A549 (cell line): ENCODE results near the gene ALDH1A2. TPM values are rescaled to one million over a fixed set of nuclear protein-coding genes. Genes with fewer than 3 reads are reported as not detected.
"Not testable (repeated sequence)": the region's sequence is repeated elsewhere in the genome, so short reads cannot be mapped to it uniquely, and the experiment has no call there.

ENCODE experiments used
- ATAC-seq, 2 experiments: fragments of 200-7000 bp in 1 of 2; fragments of >200 bp in 1 of 2; cut with Nextera tagmentation in 1 of 2; cut with Tn5 transposase in 1 of 2; 3 replicates each; pipeline versions ENCODE4 v1.8.0 to v1.9.1; 2018 to 2020; ENCODE audit warnings: mild to moderate bottlenecking in 1 of 2, moderate library complexity in 1 of 2
- CTCF ChIA-PET: fragments of 300-600 bp; sonication (Branson Sonifier 250); formaldehyde crosslinking; extraction: SDS; loops from one replicate; lab custom pipeline; 2021; ENCODE audit warnings: antibody characterized with exemption, inconsistent platforms; lab: Yijun Ruan, JAX
- POLR2A ChIA-PET: fragments of 350-600 bp; formaldehyde crosslinking; extraction: SDS; loops from one replicate; lab custom pipeline; 2021; ENCODE audit warnings: antibody characterized with exemption, inconsistent platforms; lab: Yijun Ruan, JAX
- DNase-seq, 2 experiments: peaks; one replicate each; pipeline versions ENCODE4 v3.0.0 to v3.0.0-alpha.2; 2011 to 2016; ENCODE audit warnings: low read depth in 1 of 2, low spot score in 1 of 2
- FAIRE-seq: peaks from 2 replicates; lab custom pipeline; 2011; peaks lifted over from hg19 to GRCh38; lab: Jason Lieb, UNC
- H3K27ac ChIP-seq, 2 experiments: fragments of >200 bp; sonication (Bioruptor Twin); formaldehyde crosslinking; 3 replicates each; pipeline ENCODE4 v1.5.1; 2016 to 2017
- H3K4me1 ChIP-seq: fragments of >200 bp; sonication (Bioruptor Twin); formaldehyde crosslinking; 3 replicates; pipeline ENCODE4 v1.6.1; 2016
- H3K4me2 ChIP-seq: fragments of >200 bp; sonication (Bioruptor Twin); formaldehyde crosslinking; 3 replicates; pipeline ENCODE4 v1.6.1; 2016
- H3K4me3 ChIP-seq: fragments of >200 bp; sonication (Bioruptor Twin); formaldehyde crosslinking; 3 replicates; pipeline ENCODE4 v1.5.1; 2016
- H3K9me3 ChIP-seq: fragments of >200 bp; sonication (Bioruptor Twin); formaldehyde crosslinking; 3 replicates; pipeline ENCODE4 v1.6.1; 2016
- ATOH8 ChIP-seq: fragments of 250-450 bp; sonication (Bioruptor Pico); IDR thresholded peaks from 2 replicates; pipeline ENCODE4 v1.5.0; 2020; ENCODE audit warnings: low read depth, mild to moderate bottlenecking, moderate library complexity
- BHLHE40 ChIP-seq: IDR thresholded peaks from 2 replicates; pipeline ENCODE4 v1.6.1; 2012; ENCODE audit warnings: low read depth, low read length, inconsistent platforms
- CTCF ChIP-seq: fragments of >200 bp; sonication (Bioruptor Twin); formaldehyde crosslinking; IDR thresholded peaks from 3 replicates; pipeline ENCODE4 v1.5.1; 2016
- E2F6 ChIP-seq: IDR thresholded peaks from 2 replicates; pipeline ENCODE4 v1.6.1; 2012; ENCODE audit warnings: low read depth, borderline replicate concordance
- EHMT2 ChIP-seq: fragments of 200-600 bp; sonication (generic); IDR thresholded peaks from 2 replicates; pipeline ENCODE4 v1.6.1; 2016; ENCODE audit warnings: antibody characterized with exemption, low read depth, mild to moderate bottlenecking, moderate library complexity
- ELK1 ChIP-seq: fragments of 150-350 bp; IDR thresholded peaks from 2 replicates; pipeline ENCODE4 v1.6.1; 2014; ENCODE audit warnings: low read depth, mild to moderate bottlenecking, low read length
- FOSL2 ChIP-seq, 2 experiments: fragments of 450-650 bp in 1 of 2; fragments of >200 bp in 1 of 2; sonication (Bioruptor Twin) in 1 of 2; formaldehyde crosslinking; IDR thresholded peaks; 2 replicates each; pipeline versions ENCODE4 v1.5.0 to v1.6.1; 2016 to 2020; ENCODE audit warnings: mild to moderate bottlenecking in 1 of 2, moderate library complexity in 1 of 2
- HDAC2 ChIP-seq: fragments of 200-600 bp; sonication (generic); IDR thresholded peaks from 2 replicates; pipeline ENCODE4 v1.6.1; 2016
- HMGXB4 ChIP-seq: fragments of 250-450 bp; sonication (Bioruptor Pico); IDR thresholded peaks from 2 replicates; pipeline ENCODE4 v1.5.0; 2021; ENCODE audit warnings: mild to moderate bottlenecking, moderate library complexity, borderline replicate concordance
- HOXB5 ChIP-seq: fragments of 250-450 bp; sonication (Bioruptor Pico); IDR thresholded peaks from 2 replicates; pipeline ENCODE4 v1.5.0; 2020; ENCODE audit warnings: mild to moderate bottlenecking, moderate library complexity
- JUNB ChIP-seq: fragments of >200 bp; sonication (Bioruptor Twin); formaldehyde crosslinking; IDR thresholded peaks from 2 replicates; pipeline ENCODE4 v1.6.1; 2016
- KDM1A ChIP-seq: fragments of 200-600 bp; sonication (generic); IDR thresholded peaks from 2 replicates; pipeline ENCODE4 v1.6.1; 2016; ENCODE audit warnings: low read depth, mild to moderate bottlenecking
- KDM5A ChIP-seq: fragments of 200-600 bp; sonication (generic); IDR thresholded peaks from 2 replicates; pipeline ENCODE4 v1.6.1; 2016; ENCODE audit warnings: antibody characterized with exemption, mild to moderate bottlenecking
- MAFK ChIP-seq: fragments of 450-650 bp; IDR thresholded peaks from 2 replicates; pipeline ENCODE4 v1.6.1; 2014; ENCODE audit not compliant: partially characterized antibody
- NPAS2 ChIP-seq: fragments of 250-450 bp; sonication (Bioruptor Pico); IDR thresholded peaks from 2 replicates; pipeline ENCODE4 v1.8.0; 2022; ENCODE audit warnings: mild to moderate bottlenecking, moderate library complexity, borderline replicate concordance
- NR3C1 ChIP-seq: fragments of >200 bp; sonication (Bioruptor Twin); formaldehyde crosslinking; IDR thresholded peaks from 3 replicates; pipeline ENCODE4 v1.6.1; 2017
- PBX3 ChIP-seq: IDR thresholded peaks from 2 replicates; pipeline ENCODE4 v1.6.1; 2012
- POLR2A ChIP-seq: IDR thresholded peaks from 2 replicates; pipeline ENCODE4 v1.6.1; 2012; ENCODE audit warnings: mild to moderate bottlenecking, low read length
- RAD21 ChIP-seq, 2 experiments: fragments of >200 bp in 1 of 2; sonication (Bioruptor Twin) in 1 of 2; formaldehyde crosslinking in 1 of 2; IDR thresholded peaks in 1 of 2; conservative IDR thresholded peaks in 1 of 2; 2 replicates in 1 of 2; 3 replicates in 1 of 2; pipeline ENCODE4 v1.6.1; 2012 to 2018; ENCODE audit warnings: inconsistent platforms in 1 of 2
- WGBS: methylation state at CpG from one replicate; pipeline ENCODE4 v1.1.6; 2017; ENCODE audit errors: missing lambda C conversion rate; 5-methylcytosine and 5-hydroxymethylcytosine counted together
- polyA plus RNA-seq, 4 experiments: library from polyadenylated mRNA; depleted of rRNA in 3 of 4; stranded (reverse); fragments of >200 nt; fragmentation: RNase III in 1 of 4; extraction: RNeasy Plus Mini Kit Qiagen cat#74134 plus additional on column Dnase treatment in 1 of 4; gene quantifications; 2 replicates in 3 of 4; 3 replicates in 1 of 4; pipeline ENCODE4 v1.2.3, GENCODE V29; 2011 to 2017

ALDH1A2 gene
- polyA plus RNA-seq, 2 of the 4 experiments (the other 2 are of a cell fraction), result 0.23 to 0.35 TPM

- no peak overlapping the region for H3K27ac ChIP-seq
- CTCF ChIA-PET, result interaction anchor here (5.5 kb wide), 1 partner anchor 13 kb away, joined by 64 read pairs; the partner anchor contains the start of gene ALDH1A2
- H3K9me3 ChIP-seq, result no peaks in the 10 kb centered on the region
- no peak for FAIRE-seq
- no peak for TF ChIP-seq RAD21 (conservative IDR thresholded peaks at IDR 0.05 in 1 of 2, IDR thresholded peaks at IDR 0.05 in 1 of 2)
- no peak for TF ChIP-seq ATOH8 (CRISPR knock-in tag)
- TF ChIP-seq HDAC2, result no peak
- TF ChIP-seq POLR2A, result no peak
- TF ChIP-seq JUNB, result no peak
- TF ChIP-seq CTCF, result no peak
- TF ChIP-seq FOSL2 (IDR thresholded peaks at IDR 0.05), result no peak
- no peak for TF ChIP-seq FOSL2 (CRISPR knock-in tag; IDR thresholded peaks at IDR 0.05)
- TF ChIP-seq ELK1, result no peak
- no peak for TF ChIP-seq E2F6
- no peak for TF ChIP-seq BHLHE40
- no peak for TF ChIP-seq KDM5A
- TF ChIP-seq KDM1A, result no peak
- TF ChIP-seq MAFK, result no peak
- TF ChIP-seq, all 56 proteins: peak for 0
- no peak overlapping the region for H3K4me3 ChIP-seq
- H3K4me1 ChIP-seq, result no peaks in the 10 kb centered on the region
- no peak for DNase-seq
- POLR2A ChIA-PET, result no interaction called here
- ATAC-seq, result no peak
- WGBS, result 44% methylated on average over 4 of the region's 4 CpGs
- no peak overlapping the region for H3K4me2 ChIP-seq
Observed at GRCh38 chr15:58081891-58082290, 16.4 kb upstream of the ALDH1A2 start.

- DNase-seq (no peak), ATAC-seq (no peak), FAIRE-seq (peak; percentile 32)
- H3K4me3 ChIP-seq, result no peak overlapping the region
- no peaks in the 10 kb centered on the region for H3K9me3 ChIP-seq
- POLR2A ChIA-PET, result no interaction called here
- WGBS, result 16% methylated on average over 1 of the region's 1 CpG
- H3K4me1 ChIP-seq, result no peaks in the 10 kb centered on the region
- TF ChIP-seq HMGXB4 (CRISPR knock-in tag), result no peak
- TF ChIP-seq EHMT2, result no peak
- TF ChIP-seq NPAS2 (CRISPR knock-in tag), result no peak
- TF ChIP-seq HOXB5 (CRISPR knock-in tag), result no peak
- TF ChIP-seq NR3C1, result no peak
- TF ChIP-seq PBX3, result no peak
- no peak for TF ChIP-seq JUNB
- CTCF ChIA-PET, result interaction anchor here (5.5 kb wide), 1 partner anchor 13 kb away, joined by 64 read pairs; the partner anchor contains the start of gene ALDH1A2
- H3K27ac ChIP-seq, result no peak overlapping the region
- no peak overlapping the region for H3K4me2 ChIP-seq
Observed at GRCh38 chr15:58081456-58081855, 15.9 kb upstream of the ALDH1A2 start.

- FAIRE-seq, POLR2A ChIA-PET, DNase-seq, H3K27ac ChIP-seq, H3K4me1 ChIP-seq, H3K9me3 ChIP-seq, ATAC-seq, H3K4me2 ChIP-seq, H3K4me3 ChIP-seq: not testable (repeated sequence)
- CTCF ChIA-PET, result interaction anchor here (2.3 to 5.5 kb wide), 2 partner anchors 12 to 102 kb away, joined by 9 to 64 read pairs; partner anchors contain the start of gene ALDH1A2
- WGBS, result 63% methylated on average over 5 of the region's 5 CpGs
Observed at GRCh38 chr15:58080959-58081358, 15.4 kb upstream of the ALDH1A2 start.
